Right lobe of liver (tissue), 4 donors: ENCODE measurements around the gene XPR1.

Source experiments
- CTCF ChIP-seq, 4 donors: fragments of 200-600 bp in 3 of 4; fragments of 450-650 bp in 1 of 4; IDR thresholded peaks; one replicate each; pipeline versions ENCODE4 v1.5.1 to v1.8.0; 2016 to 2022; ENCODE audit warnings: antibody characterized with exemption in 4 of 4, mild to moderate bottlenecking in 2 of 4
- POLR2A ChIP-seq: fragments of 450-650 bp; IDR thresholded peaks from one replicate; pipeline ENCODE4 v1.6.1; 2017; ENCODE audit warnings: antibody characterized with exemption, mild to moderate bottlenecking
- donor health status: DM: no; HTN: no; CAD: no.
- donor health status: DM: no; HTN: no; CAD: no.
- donor health status: DM: no; HTN: yes; CAD: no.

GRCh38 chr1:180889325-180889724, 257.5 kb downstream of the XPR1 start:
- TF ChIP-seq CTCF (IDR thresholded peaks at IDR 0.05) (no peak), POLR2A (no peak)
